Measurements from ENCODE around the gene ZNF555. TPM values are rescaled to one million over a fixed set of nuclear protein-coding genes. Genes with fewer than 3 reads are reported as not detected.

ZNF555 gene
- total and polyA plus RNA-seq, 9 of the 15 experiments (the other 6 are each of a cell fraction or from before 2014, with no cell fraction given) = 2.0 to 6.7 (median 5.4) TPM

DNA sequence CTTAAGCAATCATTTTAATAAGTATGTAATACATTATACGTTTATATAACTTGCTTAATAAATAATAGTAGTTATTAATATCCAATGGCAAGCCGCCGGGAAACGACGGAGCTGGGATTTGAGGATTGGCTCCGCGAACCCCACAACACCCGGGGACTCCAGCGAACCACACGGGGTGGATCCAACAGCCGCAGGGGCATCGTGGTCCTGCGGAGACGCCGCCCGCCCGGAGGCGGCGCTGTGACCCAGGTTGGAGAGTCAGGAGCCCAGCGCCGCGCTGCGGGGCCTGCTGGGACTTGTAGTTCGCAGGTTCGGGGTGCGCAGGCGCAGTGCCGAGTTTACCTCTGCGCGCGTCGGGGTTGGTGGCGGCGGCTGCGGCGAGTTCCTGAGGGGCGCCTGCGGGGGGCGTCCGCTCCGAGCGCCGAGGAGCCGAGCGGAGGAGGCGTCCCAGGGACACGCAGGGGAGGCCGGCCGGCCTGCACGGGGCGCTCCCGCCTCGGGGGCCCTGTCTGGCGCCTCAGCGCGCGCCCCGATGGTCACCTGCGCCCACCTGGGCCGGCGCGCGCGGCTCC is 21.6 kb upstream of the ZNF555 start, which contains the start of gene ZNF554 (continued):
- TF ChIP-seq, protein P1, sequence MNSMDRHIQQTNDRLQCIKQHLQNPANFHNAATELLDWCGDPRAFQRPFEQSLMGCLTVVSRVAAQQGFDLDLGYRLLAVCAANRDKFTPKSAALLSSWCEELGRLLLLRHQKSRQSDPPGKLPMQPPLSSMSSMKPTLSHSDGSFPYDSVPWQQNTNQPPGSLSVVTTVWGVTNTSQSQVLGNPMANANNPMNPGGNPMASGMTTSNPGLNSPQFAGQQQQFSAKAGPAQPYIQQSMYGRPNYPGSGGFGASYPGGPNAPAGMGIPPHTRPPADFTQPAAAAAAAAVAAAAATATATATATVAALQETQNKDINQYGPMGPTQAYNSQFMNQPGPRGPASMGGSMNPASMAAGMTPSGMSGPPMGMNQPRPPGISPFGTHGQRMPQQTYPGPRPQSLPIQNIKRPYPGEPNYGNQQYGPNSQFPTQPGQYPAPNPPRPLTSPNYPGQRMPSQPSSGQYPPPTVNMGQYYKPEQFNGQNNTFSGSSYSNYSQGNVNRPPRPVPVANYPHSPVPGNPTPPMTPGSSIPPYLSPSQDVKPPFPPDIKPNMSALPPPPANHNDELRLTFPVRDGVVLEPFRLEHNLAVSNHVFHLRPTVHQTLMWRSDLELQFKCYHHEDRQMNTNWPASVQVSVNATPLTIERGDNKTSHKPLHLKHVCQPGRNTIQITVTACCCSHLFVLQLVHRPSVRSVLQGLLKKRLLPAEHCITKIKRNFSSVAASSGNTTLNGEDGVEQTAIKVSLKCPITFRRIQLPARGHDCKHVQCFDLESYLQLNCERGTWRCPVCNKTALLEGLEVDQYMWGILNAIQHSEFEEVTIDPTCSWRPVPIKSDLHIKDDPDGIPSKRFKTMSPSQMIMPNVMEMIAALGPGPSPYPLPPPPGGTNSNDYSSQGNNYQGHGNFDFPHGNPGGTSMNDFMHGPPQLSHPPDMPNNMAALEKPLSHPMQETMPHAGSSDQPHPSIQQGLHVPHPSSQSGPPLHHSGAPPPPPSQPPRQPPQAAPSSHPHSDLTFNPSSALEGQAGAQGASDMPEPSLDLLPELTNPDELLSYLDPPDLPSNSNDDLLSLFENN (IDR thresholded peaks at IDR 0.05; ENCODE audit: low read depth in 2 of 2, low read length in 2 of 2) = peak in 1 of 2 experiments; percentile 52; a peak in 1 of 4 replicates
- TF ChIP-seq, protein P2, sequence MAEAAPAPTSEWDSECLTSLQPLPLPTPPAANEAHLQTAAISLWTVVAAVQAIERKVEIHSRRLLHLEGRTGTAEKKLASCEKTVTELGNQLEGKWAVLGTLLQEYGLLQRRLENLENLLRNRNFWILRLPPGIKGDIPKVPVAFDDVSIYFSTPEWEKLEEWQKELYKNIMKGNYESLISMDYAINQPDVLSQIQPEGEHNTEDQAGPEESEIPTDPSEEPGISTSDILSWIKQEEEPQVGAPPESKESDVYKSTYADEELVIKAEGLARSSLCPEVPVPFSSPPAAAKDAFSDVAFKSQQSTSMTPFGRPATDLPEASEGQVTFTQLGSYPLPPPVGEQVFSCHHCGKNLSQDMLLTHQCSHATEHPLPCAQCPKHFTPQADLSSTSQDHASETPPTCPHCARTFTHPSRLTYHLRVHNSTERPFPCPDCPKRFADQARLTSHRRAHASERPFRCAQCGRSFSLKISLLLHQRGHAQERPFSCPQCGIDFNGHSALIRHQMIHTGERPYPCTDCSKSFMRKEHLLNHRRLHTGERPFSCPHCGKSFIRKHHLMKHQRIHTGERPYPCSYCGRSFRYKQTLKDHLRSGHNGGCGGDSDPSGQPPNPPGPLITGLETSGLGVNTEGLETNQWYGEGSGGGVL (CRISPR knock-in tag; IDR thresholded peaks at IDR 0.05) = no peak
- TF ChIP-seq ZNF696 (CRISPR knock-in tag; conservative IDR thresholded peaks at IDR 0.05) (no peak), NCOA6 (IDR thresholded peaks at IDR 0.05) (no peak), ZKSCAN8 (CRISPR knock-in tag; IDR thresholded peaks at IDR 0.05) (no peak), CEBPZ (IDR thresholded peaks at IDR 0.05; ENCODE audit: borderline replicate concordance, low read depth, low read length) (no peak), ATF3 (IDR thresholded peaks at IDR 0.05) (no peak), ATF3 (CRISPR knock-in tag; conservative IDR thresholded peaks at IDR 0.05) (peak; percentile 81; the same call in 1 of the 2 replicates), ZNF253 (CRISPR knock-in tag; conservative IDR thresholded peaks at IDR 0.05) (no peak), ILF3 (IDR thresholded peaks at IDR 0.05; ENCODE audit: borderline replicate concordance) (peak; percentile 70; the same call in 1 of the 2 replicates), ZNF668 (CRISPR knock-in tag; IDR thresholded peaks at IDR 0.05) (no peak), CHAMP1 (IDR thresholded peaks at IDR 0.05) (no peak), NRF1 (conservative IDR thresholded peaks at IDR 0.05 in 1 of 2, IDR thresholded peaks at IDR 0.05 in 1 of 2) (peak; percentile 96 to 97)

Measured in K562 (cell line).